ENCODE data around the gene MIGA1. TPM values are rescaled to one million over a fixed set of nuclear protein-coding genes. Genes with fewer than 3 reads are reported as not detected.

MIGA1 gene
- total and polyA plus RNA-seq, 7 donors = 1.2 to 22.2 (median 18.8) TPM

GRCh38 chr1:77857552-77857951 is 78.1 kb downstream of the MIGA1 start:
- WGBS, 2 donors = 90 to 91% methylated on average over 4 of the region's 4 CpGs
- Histone ChIP-seq H3K9me3 (peaks cover 0 to 3% (median 0%) of the 10 kb centered on the region in 4 donors), H3K27ac (no peak overlapping the region), H3K36me3 (peaks cover 0 to 9% (median 0%) of the 10 kb centered on the region in 4 donors), H3K4me3 (no peak overlapping the region), H3K4me1 (peaks cover 0 to 6% (median 0%) of the 10 kb centered on the region in 4 donors), H3K27me3 (no peaks in the 10 kb centered on the region)
- intact Hi-C loops (cut with DNase I) = no loop called here
- TF ChIP-seq POLR2AphosphoS5 (IDR thresholded peaks at IDR 0.05) (no peak), CTCF (IDR thresholded peaks at IDR 0.05) (no peak), POLR2A (IDR thresholded peaks at IDR 0.05) (no peak), EP300 (IDR thresholded peaks at IDR 0.05) (no peak)
- no peak for DNase-seq

GRCh38 chr1:77858725-77859124 is 79.3 kb downstream of the MIGA1 start:
- intact Hi-C loops (cut with DNase I) = no loop called here
- Histone ChIP-seq H3K4me1 (peaks cover 0 to 6% (median 0%) of the 10 kb centered on the region in 4 donors), H3K27ac (no peak overlapping the region), H3K9me3 (peaks cover 0 to 3% (median 0%) of the 10 kb centered on the region in 4 donors), H3K4me3 (no peak overlapping the region), H3K27me3 (no peaks in the 10 kb centered on the region), H3K36me3 (peaks cover 0 to 19% (median 2%) of the 10 kb centered on the region in 4 donors)
- no peak for DNase-seq
- no peak for TF ChIP-seq POLR2A (IDR thresholded peaks at IDR 0.05)
- no peak for TF ChIP-seq CTCF (IDR thresholded peaks at IDR 0.05)
- TF ChIP-seq POLR2AphosphoS5 (IDR thresholded peaks at IDR 0.05) = no peak
- no peak for TF ChIP-seq EP300 (IDR thresholded peaks at IDR 0.05)
- 90 to 94% methylated on average over 3 of the region's 3 CpGs for WGBS, 2 donors

- Histone ChIP-seq H3K36me3 (peaks cover 0 to 24% (median 2%) of the 10 kb centered on the region in 4 donors), H3K27me3 (no peaks in the 10 kb centered on the region), H3K4me3 (no peak overlapping the region), H3K27ac (no peak overlapping the region), H3K4me1 (peaks cover 0 to 6% (median 0%) of the 10 kb centered on the region in 4 donors), H3K9me3 (peaks cover 0 to 3% (median 0%) of the 10 kb centered on the region in 4 donors)
- TF ChIP-seq EP300 (IDR thresholded peaks at IDR 0.05) = no peak
- no peak for TF ChIP-seq CTCF (IDR thresholded peaks at IDR 0.05)
- no peak for TF ChIP-seq POLR2AphosphoS5 (IDR thresholded peaks at IDR 0.05)
- no peak for TF ChIP-seq POLR2A (IDR thresholded peaks at IDR 0.05)
- no peak for DNase-seq
- intact Hi-C loops (cut with DNase I) = no loop called here
- WGBS, 2 donors = 89 to 90% methylated on average over 2 of the region's 2 CpGs
These were observed 79.8 kb downstream of the MIGA1 start for GRCh38 chr1:77859248-77859647.

- intact Hi-C loops (cut with DNase I) = no loop called here
- 89 to 94% methylated on average over 4 of the region's 4 CpGs for WGBS, 2 donors
- Histone ChIP-seq H3K36me3 (peaks cover 0 to 57% (median 9%) of the 10 kb centered on the region in 4 donors), H3K27me3 (no peaks in the 10 kb centered on the region), H3K9me3 (no peaks in the 10 kb centered on the region), H3K4me1 (no peaks in the 10 kb centered on the region), H3K27ac (no peak overlapping the region), H3K4me3 (no peak overlapping the region)
- no peak for TF ChIP-seq POLR2A (IDR thresholded peaks at IDR 0.05)
- TF ChIP-seq EP300 (IDR thresholded peaks at IDR 0.05) = no peak
- no peak for TF ChIP-seq CTCF (IDR thresholded peaks at IDR 0.05)
- TF ChIP-seq POLR2AphosphoS5 (IDR thresholded peaks at IDR 0.05) = no peak
- no peak for DNase-seq
These were observed 86.8 kb downstream of the MIGA1 start for GRCh38 chr1:77866296-77866695.

- H3K27me3 ChIP-seq = no peaks in the 10 kb centered on the region
- no peaks in the 10 kb centered on the region for H3K9me3 ChIP-seq
- intact Hi-C loops (cut with DNase I) = no loop called here
- H3K36me3 ChIP-seq = peaks cover 0 to 34% (median under 1%) of the 10 kb centered on the region in 4 donors
- H3K27ac ChIP-seq = no peak overlapping the region
- 96 to 98% methylated on average over 1 of the region's 1 CpG for whole genome bisulfite sequencing, 2 donors
- no peaks in the 10 kb centered on the region for H3K4me1 ChIP-seq
- H3K4me3 ChIP-seq = no peak overlapping the region
- TF ChIP-seq POLR2A (IDR thresholded peaks at IDR 0.05) (no peak), EP300 (IDR thresholded peaks at IDR 0.05) (no peak), CTCF (IDR thresholded peaks at IDR 0.05) (no peak), POLR2AphosphoS5 (IDR thresholded peaks at IDR 0.05) (no peak)
- DNase-seq = no peak
These were observed 93.2 kb downstream of the MIGA1 start for GRCh38 chr1:77872645-77873044.

All from sigmoid colon (tissue), 7 donors.